GM12891 (cell line): Measurements from ENCODE around the gene SETD7.

Experiments
- PAX5 ChIP-seq: IDR thresholded peaks from 2 replicates; pipeline ENCODE4 v1.6.1; 2011; ENCODE audit warnings: low read length, moderate library complexity, mild to moderate bottlenecking; ENCODE audit not compliant: insufficient read depth, severe bottlenecking
- POLR2A ChIP-seq: IDR thresholded peaks from 2 replicates; pipeline ENCODE4 v1.6.1; 2011; ENCODE audit warnings: low read depth, low read length, control low read depth
- POLR2AphosphoS5 ChIP-seq: IDR thresholded peaks from 2 replicates; pipeline ENCODE4 v1.6.1; 2011; ENCODE audit warnings: low read depth, low read length, control low read depth
- POU2F2 ChIP-seq: IDR thresholded peaks from 2 replicates; pipeline ENCODE4 v1.6.1; 2011; ENCODE audit warnings: low read depth, mild to moderate bottlenecking, control low read depth, low read length, moderate library complexity
- TAF1 ChIP-seq: IDR thresholded peaks from 2 replicates; pipeline ENCODE4 v1.6.1; 2011; ENCODE audit warnings: low read depth, low read length, control low read depth

DNA sequence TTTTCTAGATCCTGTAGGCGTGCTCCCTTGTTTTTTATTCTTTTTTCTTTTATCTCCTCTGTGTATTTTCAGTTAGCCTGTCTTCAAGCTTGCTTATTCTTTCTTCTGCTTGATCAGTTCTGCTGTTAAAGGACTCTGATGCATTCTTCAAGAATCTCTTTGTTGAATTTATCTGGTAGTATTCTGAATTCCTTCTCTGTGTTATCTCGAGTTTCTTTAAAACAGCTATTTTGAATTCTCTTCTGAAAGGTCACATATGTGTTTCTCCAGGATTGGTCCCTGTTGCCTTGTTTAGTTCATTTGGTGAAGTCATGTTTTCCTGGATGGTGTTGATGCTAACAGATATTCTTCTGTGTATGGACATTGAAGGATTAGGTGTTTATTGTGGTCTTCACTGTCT is 86.8 kb downstream of the SETD7 start:
- no peak for TF ChIP-seq TAF1
- TF ChIP-seq POLR2AphosphoS5 = no peak
- no peak for TF ChIP-seq POLR2A
- TF ChIP-seq PAX5 = no peak
- no peak for TF ChIP-seq POU2F2
